GM23338 (cell line): Measurements from ENCODE around the gene OXER1. TPM values are rescaled to one million over a fixed set of nuclear protein-coding genes. Genes with fewer than 3 reads are reported as not detected.

Experiments
- ATAC-seq: fragments of 200-7000 bp; cut with Tn5 transposase; 3 replicates; pipeline ENCODE4 v1.9.1; 2020
- DNase-seq: peaks from one replicate; pipeline ENCODE4 v3.0.0-alpha.2; 2015; ENCODE audit warnings: low spot score
- H2AFZ ChIP-seq: fragments of 200-600 bp; sonication (generic); 2 replicates; pipeline ENCODE4 v1.8.0; 2016; ENCODE audit warnings: antibody characterized with exemption, mild to moderate bottlenecking, moderate library complexity
- H3F3A ChIP-seq: fragments of 200-600 bp; sonication (generic); replicated peaks from 2 replicates; pipeline ENCODE4 v1.8.0; 2017; ENCODE audit warnings: antibody characterized with exemption, mixed run types, low read depth
- H3K27ac ChIP-seq: fragments of 200-600 bp; sonication (generic); 2 replicates; pipeline ENCODE4 v1.6.1; 2016; ENCODE audit warnings: low read depth
- H3K27me3 ChIP-seq: fragments of 200-600 bp; sonication (generic); 2 replicates; pipeline ENCODE4 v1.8.0; 2016; ENCODE audit warnings: mild to moderate bottlenecking, mixed run types, moderate library complexity; ENCODE audit not compliant: insufficient read depth
- H3K36me3 ChIP-seq: fragments of 200-600 bp; sonication (generic); 2 replicates; pipeline ENCODE4 v1.8.0; 2016; ENCODE audit warnings: mild to moderate bottlenecking; ENCODE audit not compliant: insufficient read depth
- H3K4me1 ChIP-seq: fragments of 200-600 bp; sonication (generic); 2 replicates; pipeline ENCODE4 v1.8.0; 2016; ENCODE audit warnings: mild to moderate bottlenecking, moderate library complexity; ENCODE audit not compliant: insufficient read depth
- H3K4me2 ChIP-seq: fragments of 200-600 bp; sonication (generic); 2 replicates; pipeline ENCODE4 v1.7.1; 2017; ENCODE audit warnings: mixed run types
- H3K4me3 ChIP-seq: fragments of 200-600 bp; sonication (generic); 2 replicates; pipeline ENCODE4 v1.6.1; 2016; ENCODE audit warnings: mixed run types
- H3K79me2 ChIP-seq: fragments of 200-600 bp; sonication (generic); replicated peaks from 2 replicates; pipeline ENCODE4 v1.8.0; 2017; ENCODE audit warnings: mild to moderate bottlenecking; ENCODE audit not compliant: insufficient read depth
- H3K9me2 ChIP-seq: fragments of 200-600 bp; sonication (generic); 2 replicates; pipeline ENCODE4 v1.8.0; 2017; ENCODE audit not compliant: insufficient read depth
- H4K20me1 ChIP-seq: fragments of 200-600 bp; sonication (generic); replicated peaks from 2 replicates; pipeline ENCODE4 v1.8.0; 2017; ENCODE audit warnings: mild to moderate bottlenecking; ENCODE audit not compliant: insufficient read depth
- H3K27ac Mint-ChIP-seq: 2 replicates; pipeline ENCODE4 v1.8.0; 2020; ENCODE audit warnings: inconsistent platforms, mild to moderate bottlenecking, moderate library complexity, mixed read lengths
- H3K27me3 Mint-ChIP-seq: 3 replicates; pipeline ENCODE4 v1.8.0; 2022; ENCODE audit warnings: low read depth, mild to moderate bottlenecking, moderate library complexity, mixed read lengths, inconsistent platforms; ENCODE audit not compliant: insufficient read depth, poor library complexity
- H3K36me3 Mint-ChIP-seq: 3 replicates; pipeline ENCODE4 v1.8.0; 2021; ENCODE audit warnings: low read depth, mild to moderate bottlenecking, inconsistent platforms, moderate library complexity, mixed read lengths
- H3K4me1 Mint-ChIP-seq: 3 replicates; pipeline ENCODE4 v1.8.0; 2020; ENCODE audit warnings: mild to moderate bottlenecking, inconsistent platforms, mixed read lengths
- H3K4me3 Mint-ChIP-seq: 3 replicates; pipeline ENCODE4 v1.8.0; 2021; ENCODE audit warnings: moderate library complexity, mild to moderate bottlenecking, inconsistent platforms, mixed read lengths
- H3K9me3 Mint-ChIP-seq: 3 replicates; pipeline ENCODE4 v1.8.0; 2020; ENCODE audit warnings: moderate library complexity, mild to moderate bottlenecking, inconsistent platforms, mixed read lengths
- CREB1 ChIP-seq: fragments of 250-450 bp; sonication (Bioruptor Pico); IDR thresholded peaks from 2 replicates; pipeline ENCODE4 v1.5.0; 2020; ENCODE audit warnings: low read depth, mild to moderate bottlenecking, moderate library complexity
- CTCF ChIP-seq, 2 experiments: fragments of 200-600 bp in 1 of 2; sonication (generic) in 1 of 2; conservative IDR thresholded peaks; 2 replicates each; pipeline versions ENCODE4 v1.5.1 to v1.6.1; 2016 to 2017; ENCODE audit warnings: antibody characterized with exemption in 2 of 2, low read depth in 2 of 2, mild to moderate bottlenecking in 2 of 2, moderate library complexity in 1 of 2
- ETS1 ChIP-seq: IDR thresholded peaks from 2 replicates; pipeline ENCODE4 v1.6.1; 2016; ENCODE audit warnings: antibody characterized with exemption
- EZH2 ChIP-seq: fragments of 200-600 bp; sonication (generic); IDR thresholded peaks from one replicate; pipeline ENCODE4 v1.8.0; 2017; ENCODE audit warnings: antibody characterized with exemption, mild to moderate bottlenecking, low read depth; ENCODE audit not compliant: unreplicated experiment
- EZH2phosphoT487 ChIP-seq: fragments of 200-600 bp; sonication (generic); IDR thresholded peaks from one replicate; pipeline ENCODE4 v1.8.1; 2018; ENCODE audit warnings: antibody characterized with exemption; ENCODE audit not compliant: unreplicated experiment
- JUNB ChIP-seq: IDR thresholded peaks from one replicate; pipeline ENCODE4 v1.6.1; 2016; ENCODE audit warnings: antibody characterized with exemption; ENCODE audit not compliant: unreplicated experiment
- NANOG ChIP-seq: IDR thresholded peaks from 2 replicates; pipeline ENCODE4 v1.6.1; 2016; ENCODE audit warnings: antibody characterized with exemption, borderline replicate concordance
- POLR2AphosphoS5 ChIP-seq: IDR thresholded peaks from 2 replicates; pipeline ENCODE4 v1.6.1; 2016; ENCODE audit warnings: antibody characterized with exemption, low read depth
- REST ChIP-seq: IDR thresholded peaks from one replicate; pipeline ENCODE4 v1.6.1; 2018; ENCODE audit warnings: antibody characterized with exemption; ENCODE audit not compliant: unreplicated experiment
- STAT1 ChIP-seq: IDR thresholded peaks from one replicate; pipeline ENCODE4 v1.6.1; 2016; ENCODE audit warnings: antibody characterized with exemption; ENCODE audit not compliant: unreplicated experiment
- ZNF114 ChIP-seq: fragments of 250-450 bp; sonication (Bioruptor Pico); IDR thresholded peaks from 2 replicates; pipeline ENCODE4 v1.5.0; 2020; ENCODE audit warnings: mild to moderate bottlenecking, moderate library complexity
- ZNF331 ChIP-seq: fragments of 250-450 bp; sonication (Bioruptor Pico); IDR thresholded peaks from 2 replicates; pipeline ENCODE4 v1.5.0; 2020; ENCODE audit warnings: low read depth, mild to moderate bottlenecking, moderate library complexity
- ZNF462 ChIP-seq: fragments of 250-450 bp; sonication (Bioruptor Pico); IDR thresholded peaks from 2 replicates; pipeline ENCODE4 v1.5.0; 2020; ENCODE audit warnings: mild to moderate bottlenecking, moderate library complexity
- polyA plus RNA-seq: library from polyadenylated mRNA; unstranded; fragments of >200 nt; fragmentation: Nextera tagmentation; extraction: Ambion mirVana; gene quantifications from 2 replicates; pipeline ENCODE4 v1.2.1, GENCODE V29; 2016
- total RNA-seq: library from RNA; depleted of rRNA; stranded (reverse); fragments of >200 nt; shearing (Covaris generic); gene quantifications from 2 replicates; pipeline ENCODE4 v1.2.3, GENCODE V29; 2014

The OXER1 gene
- total and polyA plus RNA-seq, 2 experiments from 2014 or later, result 0.69 to 1.5 TPM

GRCh38 chr2:42744545-42745082, 19.3 kb downstream of the OXER1 start:
- Mint-ChIP-seq H3K36me3 (peaks cover 20% of the 10 kb centered on the region; the same call in 2 of the 3 replicates), H3K4me1 (peaks cover 6% of the 10 kb centered on the region), H3K27me3 (peaks cover 4% of the 10 kb centered on the region), H3K9me3 (peaks cover 6% of the 10 kb centered on the region; the same call in 2 of the 3 replicates), H3K4me3 (no peak overlapping the region), H3K27ac (no peak overlapping the region)
- H3F3A ChIP-seq, result no peaks in the 10 kb centered on the region
- DNase-seq (no peak), ATAC-seq (no peak)
- H3K27ac ChIP-seq, result no peak overlapping the region
- no peak overlapping the region for H3K4me3 ChIP-seq
- H3K4me1 ChIP-seq, result no peaks in the 10 kb centered on the region
- no peak overlapping the region for H2AFZ ChIP-seq
- H3K9me2 ChIP-seq, result peaks cover 7% of the 10 kb centered on the region
- TF ChIP-seq EZH2, result no peak
- no peak for TF ChIP-seq EZH2phosphoT487
- TF ChIP-seq CTCF (conservative IDR thresholded peaks at IDR 0.05; ENCODE audit: low read depth in 2 of 2), result no peak
- no peak for TF ChIP-seq ZNF462 (CRISPR knock-in tag)
- TF ChIP-seq CREB1 (CRISPR knock-in tag), result no peak
- no peak for TF ChIP-seq REST
- TF ChIP-seq JUNB, result no peak
- TF ChIP-seq ETS1, result no peak
- no peak for TF ChIP-seq STAT1
- TF ChIP-seq ZNF114 (CRISPR knock-in tag), result no peak
- TF ChIP-seq NANOG, result no peak
- no peak for TF ChIP-seq ZNF331
- TF ChIP-seq POLR2AphosphoS5, result no peak
- no peaks in the 10 kb centered on the region for H3K36me3 ChIP-seq
- no peak overlapping the region for H3K4me2 ChIP-seq
- H3K79me2 ChIP-seq, result no peaks in the 10 kb centered on the region
- no peaks in the 10 kb centered on the region for H3K27me3 ChIP-seq
- H4K20me1 ChIP-seq, result no peaks in the 10 kb centered on the region
